ENCODE measurements around the gene AP2B1.

GRCh38 chr17:35740216-35740615 is 153.1 kb downstream of the AP2B1 start:
- no peak for TF ChIP-seq CTCF (IDR thresholded peaks at IDR 0.05; ENCODE audit: low read depth, low read length, poor library complexity, severe bottlenecking)
- TF ChIP-seq EZH2phosphoT487 (IDR thresholded peaks at IDR 0.05; ENCODE audit: borderline replicate concordance, low read length) = no peak

All from DOHH2 (cell line).